RWPE1 (cell line): ENCODE data around the gene AK4.

Experiments
- CTCF ChIA-PET: fragments of 350-600 bp; sonication (Branson Sonifier 250); formaldehyde crosslinking; extraction: SDS; loops from one replicate; lab custom pipeline; 2021; lab: Yijun Ruan, JAX
- POLR2A ChIA-PET: fragments of 400-600 bp; formaldehyde crosslinking; extraction: SDS; loops from one replicate; lab custom pipeline; 2020; ENCODE audit warnings: antibody characterized with exemption; ENCODE audit not compliant: low non-redundant PET; lab: Yijun Ruan, JAX
- DNase-seq: peaks from one replicate; pipeline ENCODE4 v3.0.0; 2012; ENCODE audit warnings: low spot score
- H3K27ac ChIP-seq: fragments of 450-650 bp; 2 replicates; pipeline ENCODE4 v1.5.1; 2017
- CTCF ChIP-seq: fragments of 450-650 bp; conservative IDR thresholded peaks from 2 replicates; pipeline ENCODE4 v1.5.1; 2017; ENCODE audit warnings: low read depth, mild to moderate bottlenecking

The AK4 gene

DNA sequence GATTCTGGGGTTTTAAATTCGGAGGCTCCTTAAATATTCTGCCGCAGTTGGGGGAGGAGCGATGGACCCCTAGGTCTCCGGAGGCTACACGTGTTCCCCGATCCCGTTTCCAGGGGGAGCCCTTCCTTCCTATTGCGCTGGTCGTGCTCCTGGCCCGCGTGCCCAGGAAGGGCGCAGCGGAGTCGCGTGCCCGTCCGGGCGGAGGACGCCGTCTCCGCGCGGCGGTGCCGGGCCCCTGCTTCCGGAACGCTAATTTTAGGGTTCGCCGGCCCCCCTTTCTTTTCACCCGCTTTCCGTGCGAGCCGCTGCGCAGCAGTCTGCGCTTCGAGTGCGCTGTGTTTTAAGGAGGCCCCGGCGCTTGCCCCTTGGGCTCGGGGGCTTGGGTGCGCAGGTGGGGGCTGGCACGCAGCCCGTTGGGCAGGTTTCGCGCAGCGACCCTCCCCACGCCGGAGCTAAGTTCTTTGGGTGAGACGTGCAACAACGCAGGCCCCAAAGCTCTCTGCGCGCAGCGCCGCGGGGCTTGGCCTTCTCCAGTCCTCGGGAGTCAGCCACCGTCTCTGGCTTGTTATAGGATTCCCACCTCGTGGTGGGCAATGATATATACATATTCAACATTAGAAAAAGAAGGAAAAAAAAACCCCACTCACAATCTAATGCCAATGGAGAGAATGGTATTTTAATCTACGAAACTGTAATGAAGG lies 117.8 kb downstream of the AK4 start:
- TF ChIP-seq CTCF, result 0 out of 2 replicates have a peak, but pooled peaks have one; percentile 14
- CTCF ChIA-PET, result no interaction called here
- POLR2A ChIA-PET, result no interaction called here
- DNase-seq, result peak; percentile 41
- H3K27ac ChIP-seq, result no peak overlapping the region

- POLR2A ChIA-PET, result no interaction called here
- DNase-seq, result no peak
- CTCF ChIA-PET, result interaction anchor here (0.7 kb wide), 2 partner anchors 11 to 604 kb away, joined by 3 read pairs; no protein-coding TSS in a partner anchor
- no peak overlapping the region for H3K27ac ChIP-seq
- no peak for TF ChIP-seq CTCF
Measured at GRCh38 chr1:65266476-65266875, 118.5 kb downstream of the AK4 start.

DNA sequence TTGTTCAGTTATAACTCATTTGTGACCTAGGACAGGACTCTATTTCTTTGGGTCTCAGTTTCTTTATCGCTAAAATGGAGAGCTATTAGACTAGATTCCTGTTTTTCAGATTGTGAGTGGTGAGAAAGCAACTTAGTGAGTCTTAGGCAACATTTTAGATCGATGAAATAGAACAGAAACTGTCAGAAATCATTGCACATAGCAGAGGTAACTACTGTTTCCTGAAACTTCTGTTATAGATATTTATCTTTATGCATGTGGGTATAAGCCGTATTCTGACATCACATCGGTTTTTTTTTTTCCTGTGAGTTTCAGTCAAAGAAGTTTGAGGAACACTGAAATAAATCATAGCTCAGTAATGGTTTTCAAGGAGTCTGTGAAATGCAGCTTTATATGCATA lies 119.3 kb downstream of the AK4 start:
- ChIA-PET CTCF (no interaction called here), POLR2A (no interaction called here)
- TF ChIP-seq CTCF, result no peak
- DNase-seq, result no peak
- no peak overlapping the region for H3K27ac ChIP-seq

GRCh38 chr1:65267683-65268082 lies 119.7 kb downstream of the AK4 start:
- POLR2A ChIA-PET, result no interaction called here
- no peak overlapping the region for H3K27ac ChIP-seq
- CTCF ChIA-PET, result interaction anchor here (0.7 kb wide), 1 partner anchor 420 kb away, joined by 3 read pairs; no protein-coding TSS in a partner anchor
- no peak for DNase-seq
- no peak for TF ChIP-seq CTCF

GRCh38 chr1:65269612-65270011 lies 121.6 kb downstream of the AK4 start:
- ChIA-PET CTCF (no interaction called here), POLR2A (no interaction called here)
- DNase-seq, result no peak
- TF ChIP-seq CTCF, result no peak
- no peak overlapping the region for H3K27ac ChIP-seq

- ChIA-PET POLR2A (interaction anchor here (0.7 kb wide), 1 partner anchor 182 kb away, joined by 3 read pairs; no protein-coding TSS in a partner anchor), CTCF (no interaction called here)
- TF ChIP-seq CTCF, result no peak
- no peak for DNase-seq
- no peak overlapping the region for H3K27ac ChIP-seq
Measured at GRCh38 chr1:65276197-65276939, 128.4 kb downstream of the AK4 start.
